Measurements from ENCODE around the gene NXN. TPM values are rescaled to one million over a fixed set of nuclear protein-coding genes. Genes with fewer than 3 reads are reported as not detected.

The NXN gene
- total RNA-seq (2014; rRNA removed; shearing (Covaris generic)) = 45.9 and 60.5 TPM in 2 replicates

GRCh38 chr17:979539-980405 is at the start of gene NXN:
Gene NXN (minus strand): TSS chr17:979776.
- DNase-seq (ENCODE audit: low read depth) = peak; percentile 89

DNA sequence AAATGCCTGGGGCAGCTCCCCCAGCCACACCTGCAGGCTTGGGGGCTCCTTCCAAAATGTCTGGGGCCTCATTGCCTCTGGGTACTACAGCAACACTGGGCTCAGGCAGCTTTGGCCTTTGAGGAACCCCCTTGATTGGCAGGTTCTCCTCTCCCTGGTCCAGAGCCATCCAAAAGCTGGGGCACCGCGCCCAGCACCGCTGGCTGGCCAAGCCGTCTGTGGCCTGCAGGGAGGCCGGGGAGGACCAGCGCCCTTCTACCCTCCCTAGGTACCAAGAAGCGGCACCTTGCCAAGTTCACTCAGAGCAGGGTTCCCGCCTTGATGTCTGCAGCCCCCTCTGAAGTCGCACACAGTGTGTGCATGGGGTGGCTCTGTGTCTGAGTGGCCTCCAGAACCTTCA is 47.5 kb upstream of the NXN start:
- no peak for DNase-seq (ENCODE audit: low read depth)

GRCh38 chr17:1026599-1026975 is 47.0 kb upstream of the NXN start:
- no peak for DNase-seq (ENCODE audit: low read depth)

- no peak for DNase-seq (ENCODE audit: low read depth)
These were observed 46.4 kb upstream of the NXN start for GRCh38 chr17:1025733-1026598.

DNA sequence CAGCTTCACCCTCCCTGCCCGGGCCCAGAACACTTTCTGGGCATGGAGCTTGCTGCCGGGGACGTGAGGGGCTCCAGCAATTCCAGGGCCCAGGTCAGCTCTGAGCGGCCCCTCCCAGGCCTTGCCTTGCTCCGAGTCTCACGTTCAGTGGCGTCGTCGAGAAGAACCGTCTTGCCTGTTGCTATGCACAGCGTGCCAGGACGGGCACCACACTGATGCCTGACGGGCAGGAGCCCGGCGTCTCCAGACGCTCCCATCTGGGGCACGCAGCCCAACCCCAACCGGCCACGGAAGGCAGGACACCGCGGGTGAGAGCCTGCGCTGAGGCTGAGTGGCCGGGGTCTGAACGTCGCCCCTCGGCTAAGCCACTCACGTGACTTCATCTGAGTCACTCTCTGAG is 44.5 kb upstream of the NXN start:
- no peak for DNase-seq (ENCODE audit: low read depth)

- DNase-seq (ENCODE audit: low read depth) = no peak
These were observed 42.9 kb upstream of the NXN start for GRCh38 chr17:1022278-1023024.

DNA sequence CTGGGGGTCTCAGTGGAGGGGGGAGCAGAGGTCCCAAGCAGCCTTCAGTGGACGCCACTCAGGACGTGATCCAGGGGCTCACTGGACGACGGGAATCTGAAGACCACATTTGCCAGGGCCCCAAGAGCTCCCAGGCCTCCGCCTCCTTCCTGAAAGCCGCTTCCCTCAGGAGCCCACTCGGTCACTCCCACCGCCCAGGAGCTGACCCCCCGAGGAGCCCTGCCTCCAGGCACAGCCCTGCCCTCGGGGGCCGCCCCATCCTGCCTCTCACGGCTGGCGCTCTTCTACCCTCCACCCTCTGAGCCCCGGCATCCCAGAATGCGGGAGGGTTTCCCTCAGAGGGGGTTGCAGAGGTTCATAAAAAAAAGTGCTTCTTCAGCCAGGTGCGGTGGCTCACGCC is 41.6 kb upstream of the NXN start:
- DNase-seq (ENCODE audit: low read depth) = no peak

DNA sequence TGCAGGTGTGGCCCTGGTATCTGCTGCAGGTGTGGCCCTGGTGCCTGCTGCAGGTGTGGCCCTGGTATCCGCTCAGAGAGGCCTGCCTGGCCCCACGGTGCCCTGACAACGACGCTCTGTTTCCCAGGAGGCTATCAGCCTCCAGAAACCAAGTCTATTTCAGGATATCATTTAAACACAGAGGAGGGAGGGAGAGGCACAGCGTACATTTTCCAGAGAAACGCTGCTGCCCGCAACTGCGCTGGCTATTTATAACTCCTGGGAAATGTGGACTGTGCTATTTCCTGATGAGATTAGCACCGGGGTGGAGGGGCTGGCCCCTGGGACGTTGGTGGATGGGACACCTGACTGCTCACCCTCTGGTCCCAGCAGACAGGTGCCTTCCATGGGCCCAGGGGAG is 39.9 kb upstream of the NXN start:
- DNase-seq (ENCODE audit: low read depth) = no peak

GRCh38 chr17:1018547-1018946 is 39.0 kb upstream of the NXN start:
- no peak for DNase-seq (ENCODE audit: low read depth)

GRCh38 chr17:1013729-1014090 is 34.1 kb upstream of the NXN start:
- DNase-seq (ENCODE audit: low read depth) = no peak

GRCh38 chr17:1012823-1013728 is 33.5 kb upstream of the NXN start:
- DNase-seq (ENCODE audit: low read depth) = no peak

GRCh38 chr17:1011760-1012735 is 32.5 kb upstream of the NXN start:
- no peak for DNase-seq (ENCODE audit: low read depth)

DNA sequence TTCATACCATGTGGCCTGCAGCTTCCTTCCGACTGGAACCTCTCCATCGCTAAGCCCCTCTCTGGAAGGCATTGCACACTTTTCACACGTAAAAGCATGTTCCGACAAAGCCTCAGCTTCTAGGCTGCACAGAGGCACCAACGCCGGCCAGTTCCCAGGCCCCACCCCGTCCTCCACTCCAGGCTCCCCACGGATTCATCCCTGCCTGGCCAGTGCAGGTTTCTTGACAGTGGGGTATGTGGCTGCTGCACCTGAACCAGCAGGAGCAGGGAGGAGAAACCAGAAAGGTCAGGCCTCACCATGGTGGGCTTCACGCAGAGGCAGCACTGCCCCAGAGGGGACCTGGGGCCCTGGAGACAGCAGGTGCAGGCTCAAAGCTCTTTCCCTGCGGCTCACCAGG is 31.6 kb upstream of the NXN start:
- DNase-seq (ENCODE audit: low read depth) = no peak

GRCh38 chr17:1010586-1010985 is 31.0 kb upstream of the NXN start:
- no peak for DNase-seq (ENCODE audit: low read depth)

GRCh38 chr17:1010086-1010450 is 30.5 kb upstream of the NXN start:
- DNase-seq (ENCODE audit: low read depth) = no peak

DNA sequence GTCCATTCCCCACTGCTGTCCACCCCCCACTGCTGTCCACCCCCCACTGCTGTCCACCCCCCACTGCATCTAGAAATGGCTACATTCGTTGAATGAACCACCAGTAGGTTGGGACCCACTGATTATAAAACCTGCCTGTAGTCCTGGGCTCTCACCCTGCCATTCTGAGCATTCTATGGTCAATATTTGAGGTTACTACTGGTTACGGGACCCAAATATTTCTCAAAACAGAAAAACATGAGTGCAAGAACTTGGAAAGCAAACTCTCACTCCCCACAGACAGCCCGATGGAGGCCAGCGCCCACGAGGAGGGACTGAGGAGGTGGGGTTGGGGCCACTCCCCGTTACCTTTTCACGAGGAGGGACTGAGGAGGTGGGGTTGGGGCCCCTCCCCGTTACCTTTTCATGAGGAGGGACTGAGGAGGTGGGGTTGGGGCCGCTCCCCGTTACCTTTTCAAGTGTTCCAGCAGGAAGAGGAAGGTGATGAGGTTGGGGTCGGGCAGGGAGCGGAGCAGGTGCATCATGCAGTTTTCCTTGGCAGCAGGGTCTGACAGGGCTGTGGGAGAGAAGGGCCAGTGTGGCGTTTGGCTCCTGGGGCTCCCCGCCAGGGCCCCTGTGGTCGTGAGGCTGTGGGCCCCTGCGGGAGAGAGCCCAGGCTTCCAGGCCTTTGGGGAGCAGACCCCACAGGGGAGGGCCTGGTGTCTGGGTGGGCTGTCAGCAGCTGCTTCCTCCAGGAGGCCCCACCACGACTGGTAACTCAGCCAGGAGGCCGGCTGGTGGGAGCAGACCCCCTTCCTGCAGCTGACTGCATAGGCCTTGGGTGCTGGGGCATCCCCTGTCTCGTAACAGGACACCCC is 29.9 kb upstream of the NXN start:
- DNase-seq (ENCODE audit: low read depth) = no peak

- no peak for DNase-seq (ENCODE audit: low read depth)
These were observed 28.6 kb upstream of the NXN start for GRCh38 chr17:1008008-1008761.

GRCh38 chr17:1007310-1008007 is 27.9 kb upstream of the NXN start:
- DNase-seq (ENCODE audit: low read depth) = no peak

All from Daoy (cell line).